K562 (cell line): Measurements from ENCODE around the gene SKIDA1. TPM values are rescaled to one million over a fixed set of nuclear protein-coding genes. Genes with fewer than 3 reads are reported as not detected.

Experiments
- BRD4 ChIP-seq: fragments of 200-600 bp; sonication (generic); IDR thresholded peaks from 2 replicates; pipeline ENCODE4 v1.6.1; 2017; ENCODE audit warnings: inconsistent platforms
- MAZ ChIP-seq, 2 experiments: fragments of 450-650 bp in 1 of 2; sonication (generic) in 1 of 2; formaldehyde crosslinking; IDR thresholded peaks in 1 of 2; conservative IDR thresholded peaks in 1 of 2; 2 replicates each; pipeline versions ENCODE4 v1.4.0 to v1.5.0; 2020; ENCODE audit warnings: mild to moderate bottlenecking in 1 of 2, missing genetic modification reagents in 1 of 2
- MTA3 ChIP-seq: fragments of 450-650 bp; formaldehyde crosslinking; IDR thresholded peaks from 2 replicates; pipeline ENCODE4 v1.6.1; 2017; ENCODE audit warnings: mild to moderate bottlenecking, borderline replicate concordance
- MYC ChIP-seq, 2 experiments: fragments of 250-450 bp in 1 of 2; sonication (Bioruptor Pico) in 1 of 2; IDR thresholded peaks; 2 replicates each; pipeline versions ENCODE4 v1.5.1 to v1.6.1; 2012 to 2021; ENCODE audit warnings: low read depth in 2 of 2, borderline replicate concordance in 1 of 2, improper control_type of control experiment in 1 of 2, low read length in 1 of 2, mild to moderate bottlenecking in 1 of 2, moderate library complexity in 1 of 2
- RB1 ChIP-seq: fragments of 450-650 bp; IDR thresholded peaks from 2 replicates; pipeline ENCODE4 v1.6.1; 2017; ENCODE audit warnings: low read depth, mild to moderate bottlenecking
- RBM15 ChIP-seq: fragments of 200-400 bp; formaldehyde crosslinking; IDR thresholded peaks from 2 replicates; pipeline ENCODE4 v1.6.1; 2018; ENCODE audit warnings: mild to moderate bottlenecking, low read length, moderate library complexity; ENCODE audit not compliant: insufficient read depth
- TAF1 ChIP-seq: IDR thresholded peaks from 2 replicates; pipeline ENCODE4 v1.6.1; 2011; ENCODE audit warnings: mild to moderate bottlenecking, low read length, moderate library complexity; ENCODE audit not compliant: insufficient read depth, control insufficient read depth, severe bottlenecking; ENCODE audit errors: extremely low read depth
- TBP ChIP-seq: optimal IDR thresholded peaks from 2 replicates; pipeline ENCODE3; 2011; ENCODE audit warnings: low read depth, low read length, improper control_type of control experiment
- ZNF175 ChIP-seq: fragments of 200-800 bp; sonication (Bioruptor generic); IDR thresholded peaks from 2 replicates; pipeline ENCODE4 v1.6.1; 2016; ENCODE audit warnings: low read depth, mild to moderate bottlenecking, missing genetic modification characterization, missing compliant biosample characterization
- ZNF589 ChIP-seq: fragments of 200-800 bp; sonication (Bioruptor generic); IDR thresholded peaks from 2 replicates; pipeline ENCODE4 v1.6.1; 2016; ENCODE audit warnings: low read depth, missing genetic modification characterization, missing compliant biosample characterization
- ZNF695 ChIP-seq: fragments of 450-650 bp; formaldehyde crosslinking; IDR thresholded peaks from 2 replicates; pipeline ENCODE4 v1.4.0; 2020; ENCODE audit warnings: mild to moderate bottlenecking, moderate library complexity
- polyA plus RNA-seq, 8 experiments: library from polyadenylated mRNA; depleted of rRNA in 4 of 8; stranded (reverse) in 5 of 8; unstranded in 3 of 8; fragments of >200 nt; fragmentation: Nextera tagmentation in 2 of 8; fragmentation: Illumina TruSeq in 1 of 8; extraction: Ambion mirVana in 2 of 8; extraction: Trizol in 1 of 8; gene quantifications; 2 replicates each; pipeline versions ENCODE4 v1.2.1 to v1.2.3, GENCODE V29; 2011 to 2014; ENCODE audit warnings: inconsistent platforms in 1 of 8, missing spikeins in 1 of 8
- total RNA-seq, 7 experiments: library from RNA; depleted of rRNA in 6 of 7; stranded (reverse); fragments of >200 nt in 6 of 7; fragmentation: Illumina TruSeq in 2 of 7; extraction: Trizol in 2 of 7; gene quantifications; 2 replicates each; pipeline versions ENCODE4 v1.2.1 to v1.2.3, GENCODE V29; 2011 to 2021; ENCODE audit warnings: low replicate concordance in 1 of 7
- TF ChIP-seq, protein P1 (sequence below): sonication (generic); formaldehyde crosslinking; IDR thresholded peaks from 2 replicates; pipeline ENCODE4 v1.4.0; 2020; ENCODE audit warnings: mild to moderate bottlenecking, missing genetic modification reagents
- TF ChIP-seq, protein P2 (sequence below): fragments of 200-800 bp; sonication (Bioruptor generic); IDR thresholded peaks from 2 replicates; pipeline ENCODE4 v1.6.1; 2017; ENCODE audit warnings: missing genetic modification characterization, missing compliant biosample characterization
- TF ChIP-seq, protein P3 (sequence below), 2 experiments: fragments of 450-650 bp in 1 of 2; IDR thresholded peaks; 2 replicates each; pipeline ENCODE4 v1.6.1; 2011 to 2017; ENCODE audit warnings: low read depth in 2 of 2, antibody characterized with exemption in 1 of 2, borderline replicate concordance in 1 of 2, low read length in 1 of 2, mild to moderate bottlenecking in 1 of 2, mixed read lengths in 1 of 2; ENCODE audit not compliant: control insufficient read depth in 1 of 2
- TF ChIP-seq, protein P4 (sequence below): fragments of 450-650 bp; formaldehyde crosslinking; IDR thresholded peaks from 2 replicates; pipeline ENCODE4 v1.4.0; 2020; ENCODE audit warnings: mild to moderate bottlenecking, moderate library complexity

SKIDA1 gene
- total and polyA plus RNA-seq, 9 of the 15 experiments (the other 6 are each of a cell fraction or from before 2014, with no cell fraction given) = 0.05 to 1.1 (median 0.42) TPM

DNA sequence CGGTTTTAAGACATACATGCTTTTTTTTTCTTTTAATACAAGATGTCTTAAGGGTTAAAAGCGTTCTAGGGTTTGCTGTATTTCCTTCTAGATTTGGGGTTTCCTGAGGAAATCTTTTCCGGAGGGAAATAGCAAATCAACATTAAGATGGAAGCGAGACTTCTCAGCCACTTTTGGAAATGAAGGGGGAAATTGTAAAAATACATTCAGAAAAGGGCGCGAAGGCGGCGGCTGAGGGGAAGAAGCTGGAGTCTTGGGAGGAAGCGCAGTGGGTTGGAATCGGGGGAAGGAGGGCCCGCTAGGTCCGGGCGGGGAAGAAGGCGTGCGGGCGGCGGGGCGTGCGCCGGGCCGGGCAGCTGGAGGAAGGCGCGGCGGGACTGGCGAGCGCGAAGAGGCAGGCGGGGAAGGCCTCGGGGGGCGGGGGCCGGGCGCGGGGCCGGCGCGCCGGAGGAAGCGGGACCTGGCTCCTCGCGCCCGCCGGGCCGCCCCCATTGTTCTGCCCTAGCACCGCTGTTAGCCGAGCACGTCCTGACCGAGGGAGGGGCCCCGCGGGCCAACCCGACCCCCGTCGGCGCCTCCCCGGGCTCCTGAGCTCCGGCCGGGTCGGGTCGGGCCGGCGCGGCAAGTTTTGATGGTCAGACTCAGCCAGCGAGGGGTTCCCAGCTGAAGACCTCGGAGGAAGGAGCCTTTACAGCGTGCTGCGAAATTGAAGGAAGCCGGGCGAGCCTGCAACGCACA is 1.5 kb upstream of the SKIDA1 start (continued):
- TF ChIP-seq TAF1 (peak; percentile 66), MTA3 (0 out of 2 replicates have a peak, but pooled peaks have one; percentile 10), MYC (IDR thresholded peaks at IDR 0.05; ENCODE audit: low read depth, low read length) (peak; percentile 27; the same call in 1 of the 2 replicates), MYC (CRISPR knock-in tag; IDR thresholded peaks at IDR 0.05; ENCODE audit: borderline replicate concordance, low read depth) (no peak), RBM15 (no peak), ZNF175 (CRISPR knock-in tag) (peak; percentile 63; the same call in 1 of the 2 replicates), BRD4 (peak; percentile 96), TBP (peak; percentile 65), RB1 (peak; percentile 63; the same call in 1 of the 2 replicates), ZNF695 (CRISPR knock-in tag) (no peak), ZNF589 (CRISPR knock-in tag) (peak; percentile 28; the same call in 1 of the 2 replicates), MAZ (CRISPR knock-in tag; conservative IDR thresholded peaks at IDR 0.05 in 1 of 2, IDR thresholded peaks at IDR 0.05 in 1 of 2) (peak in 1 of 2 experiments; percentile 52; a peak in 2 of 4 replicates)
- TF ChIP-seq, protein P1, sequence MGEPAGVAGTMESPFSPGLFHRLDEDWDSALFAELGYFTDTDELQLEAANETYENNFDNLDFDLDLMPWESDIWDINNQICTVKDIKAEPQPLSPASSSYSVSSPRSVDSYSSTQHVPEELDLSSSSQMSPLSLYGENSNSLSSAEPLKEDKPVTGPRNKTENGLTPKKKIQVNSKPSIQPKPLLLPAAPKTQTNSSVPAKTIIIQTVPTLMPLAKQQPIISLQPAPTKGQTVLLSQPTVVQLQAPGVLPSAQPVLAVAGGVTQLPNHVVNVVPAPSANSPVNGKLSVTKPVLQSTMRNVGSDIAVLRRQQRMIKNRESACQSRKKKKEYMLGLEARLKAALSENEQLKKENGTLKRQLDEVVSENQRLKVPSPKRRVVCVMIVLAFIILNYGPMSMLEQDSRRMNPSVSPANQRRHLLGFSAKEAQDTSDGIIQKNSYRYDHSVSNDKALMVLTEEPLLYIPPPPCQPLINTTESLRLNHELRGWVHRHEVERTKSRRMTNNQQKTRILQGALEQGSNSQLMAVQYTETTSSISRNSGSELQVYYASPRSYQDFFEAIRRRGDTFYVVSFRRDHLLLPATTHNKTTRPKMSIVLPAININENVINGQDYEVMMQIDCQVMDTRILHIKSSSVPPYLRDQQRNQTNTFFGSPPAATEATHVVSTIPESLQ (CRISPR knock-in tag) = 0 out of 2 replicates have a peak, but pooled peaks have one; percentile 24
- TF ChIP-seq, protein P2, sequence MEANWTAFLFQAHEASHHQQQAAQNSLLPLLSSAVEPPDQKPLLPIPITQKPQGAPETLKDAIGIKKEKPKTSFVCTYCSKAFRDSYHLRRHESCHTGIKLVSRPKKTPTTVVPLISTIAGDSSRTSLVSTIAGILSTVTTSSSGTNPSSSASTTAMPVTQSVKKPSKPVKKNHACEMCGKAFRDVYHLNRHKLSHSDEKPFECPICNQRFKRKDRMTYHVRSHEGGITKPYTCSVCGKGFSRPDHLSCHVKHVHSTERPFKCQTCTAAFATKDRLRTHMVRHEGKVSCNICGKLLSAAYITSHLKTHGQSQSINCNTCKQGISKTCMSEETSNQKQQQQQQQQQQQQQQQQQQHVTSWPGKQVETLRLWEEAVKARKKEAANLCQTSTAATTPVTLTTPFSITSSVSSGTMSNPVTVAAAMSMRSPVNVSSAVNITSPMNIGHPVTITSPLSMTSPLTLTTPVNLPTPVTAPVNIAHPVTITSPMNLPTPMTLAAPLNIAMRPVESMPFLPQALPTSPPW (CRISPR knock-in tag) = peak; percentile 7; the same call in 1 of the 2 replicates
- TF ChIP-seq, protein P3, sequence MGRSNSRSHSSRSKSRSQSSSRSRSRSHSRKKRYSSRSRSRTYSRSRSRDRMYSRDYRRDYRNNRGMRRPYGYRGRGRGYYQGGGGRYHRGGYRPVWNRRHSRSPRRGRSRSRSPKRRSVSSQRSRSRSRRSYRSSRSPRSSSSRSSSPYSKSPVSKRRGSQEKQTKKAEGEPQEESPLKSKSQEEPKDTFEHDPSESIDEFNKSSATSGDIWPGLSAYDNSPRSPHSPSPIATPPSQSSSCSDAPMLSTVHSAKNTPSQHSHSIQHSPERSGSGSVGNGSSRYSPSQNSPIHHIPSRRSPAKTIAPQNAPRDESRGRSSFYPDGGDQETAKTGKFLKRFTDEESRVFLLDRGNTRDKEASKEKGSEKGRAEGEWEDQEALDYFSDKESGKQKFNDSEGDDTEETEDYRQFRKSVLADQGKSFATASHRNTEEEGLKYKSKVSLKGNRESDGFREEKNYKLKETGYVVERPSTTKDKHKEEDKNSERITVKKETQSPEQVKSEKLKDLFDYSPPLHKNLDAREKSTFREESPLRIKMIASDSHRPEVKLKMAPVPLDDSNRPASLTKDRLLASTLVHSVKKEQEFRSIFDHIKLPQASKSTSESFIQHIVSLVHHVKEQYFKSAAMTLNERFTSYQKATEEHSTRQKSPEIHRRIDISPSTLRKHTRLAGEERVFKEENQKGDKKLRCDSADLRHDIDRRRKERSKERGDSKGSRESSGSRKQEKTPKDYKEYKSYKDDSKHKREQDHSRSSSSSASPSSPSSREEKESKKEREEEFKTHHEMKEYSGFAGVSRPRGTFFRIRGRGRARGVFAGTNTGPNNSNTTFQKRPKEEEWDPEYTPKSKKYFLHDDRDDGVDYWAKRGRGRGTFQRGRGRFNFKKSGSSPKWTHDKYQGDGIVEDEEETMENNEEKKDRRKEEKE (IDR thresholded peaks at IDR 0.05; ENCODE audit: borderline replicate concordance in 1 of 2, control insufficient read depth in 1 of 2, low read depth in 2 of 2, low read length in 1 of 2) = no peak
- TF ChIP-seq, protein P4, sequence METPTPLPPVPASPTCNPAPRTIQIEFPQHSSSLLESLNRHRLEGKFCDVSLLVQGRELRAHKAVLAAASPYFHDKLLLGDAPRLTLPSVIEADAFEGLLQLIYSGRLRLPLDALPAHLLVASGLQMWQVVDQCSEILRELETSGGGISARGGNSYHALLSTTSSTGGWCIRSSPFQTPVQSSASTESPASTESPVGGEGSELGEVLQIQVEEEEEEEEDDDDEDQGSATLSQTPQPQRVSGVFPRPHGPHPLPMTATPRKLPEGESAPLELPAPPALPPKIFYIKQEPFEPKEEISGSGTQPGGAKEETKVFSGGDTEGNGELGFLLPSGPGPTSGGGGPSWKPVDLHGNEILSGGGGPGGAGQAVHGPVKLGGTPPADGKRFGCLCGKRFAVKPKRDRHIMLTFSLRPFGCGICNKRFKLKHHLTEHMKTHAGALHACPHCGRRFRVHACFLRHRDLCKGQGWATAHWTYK (CRISPR knock-in tag) = 0 out of 2 replicates have a peak, but pooled peaks have one; percentile 39
